Brain pericyte (primary cell): Measurements from ENCODE around the gene RETREG3.
"Not testable (repeated sequence)": the region's sequence is repeated elsewhere in the genome, so short reads cannot be mapped to it uniquely, and the experiment has no call there.

Source experiments
- DNase-seq: peaks from one replicate; pipeline ENCODE4 v3.0.0-alpha.2; 2012; ENCODE audit warnings: low read depth, low spot score

Gene RETREG3

DNA sequence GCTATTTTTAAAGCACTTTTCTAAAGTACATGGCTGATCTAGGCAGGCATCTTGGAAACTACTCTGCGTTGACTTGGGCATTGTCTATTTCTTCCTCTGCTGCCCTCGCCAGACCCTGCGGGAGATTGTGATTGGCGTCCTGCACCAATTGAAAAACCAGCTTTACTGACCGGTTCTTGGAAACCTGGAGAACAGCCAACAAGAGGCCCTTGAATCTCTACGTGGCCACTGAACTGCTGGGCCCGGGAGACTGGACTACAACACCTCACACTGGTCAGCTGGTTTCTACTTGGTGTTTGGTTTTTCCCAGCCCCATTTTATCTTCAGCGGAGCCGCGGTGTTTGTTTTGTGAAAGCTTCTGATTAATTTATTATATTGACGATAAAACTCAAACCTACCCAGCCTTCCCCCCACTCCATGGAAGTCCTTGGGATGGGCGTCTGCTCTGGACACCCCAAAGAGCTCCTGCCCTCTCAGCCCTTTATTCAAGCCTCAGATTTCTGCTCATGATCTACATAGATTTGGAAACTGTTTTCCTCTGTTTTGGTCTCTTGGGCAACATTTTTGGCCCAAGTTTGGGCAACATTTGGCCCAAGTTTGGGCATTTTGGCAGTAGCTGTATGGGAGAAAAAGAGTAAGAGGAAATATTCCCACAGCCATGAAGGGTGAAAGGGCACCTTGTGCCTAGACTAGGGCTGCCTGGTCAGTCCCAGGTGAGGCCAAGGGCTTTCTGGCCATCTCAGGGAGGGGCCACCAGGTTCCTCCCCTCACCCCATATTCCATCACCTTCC lies 37.5 kb downstream of the RETREG3 start:
- DNase-seq, result no peak

- no peak for DNase-seq
Observed at GRCh38 chr17:42568341-42569111, 40.6 kb downstream of the RETREG3 start.

- DNase-seq, result peak; percentile 72
Observed at GRCh38 chr17:42566883-42567573, 42.1 kb downstream of the RETREG3 start, which contains the start of gene MLX. MLX (plus strand) TSS chr17:42567100; CDS start chr17:42567125, 25 bp downstream.

GRCh38 chr17:42566215-42566882 lies 42.8 kb downstream of the RETREG3 start:
- no peak for DNase-seq

- DNase-seq, result no peak
Observed at GRCh38 chr17:42565523-42566214, 43.5 kb downstream of the RETREG3 start.

GRCh38 chr17:42564815-42565522 lies 44.2 kb downstream of the RETREG3 start:
- no peak for DNase-seq

DNA sequence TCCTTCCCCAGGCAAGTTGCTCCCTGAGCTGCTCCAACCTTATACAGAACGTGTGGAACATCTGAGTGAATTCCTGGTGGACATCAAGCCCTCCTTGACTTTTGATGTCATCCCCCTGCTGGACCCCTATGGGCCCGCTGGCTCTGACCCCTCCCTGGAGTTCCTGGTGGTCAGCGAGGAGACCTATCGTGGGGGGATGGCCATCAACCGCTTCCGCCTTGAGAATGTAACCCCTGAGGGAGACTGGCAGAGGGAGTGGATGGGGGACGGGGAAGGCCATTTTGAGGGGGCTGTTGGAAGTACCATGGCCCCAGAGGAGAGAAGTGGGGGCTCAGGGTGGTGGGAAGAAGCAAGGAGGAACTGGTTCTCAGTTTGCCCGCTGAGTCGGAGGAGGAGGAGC lies 45.2 kb downstream of the RETREG3 start:
- no peak for DNase-seq

- no peak for DNase-seq
Observed at GRCh38 chr17:42563543-42563942, 45.6 kb downstream of the RETREG3 start.

- no peak for DNase-seq
Observed at GRCh38 chr17:42563143-42563509, 46.0 kb downstream of the RETREG3 start.

DNA sequence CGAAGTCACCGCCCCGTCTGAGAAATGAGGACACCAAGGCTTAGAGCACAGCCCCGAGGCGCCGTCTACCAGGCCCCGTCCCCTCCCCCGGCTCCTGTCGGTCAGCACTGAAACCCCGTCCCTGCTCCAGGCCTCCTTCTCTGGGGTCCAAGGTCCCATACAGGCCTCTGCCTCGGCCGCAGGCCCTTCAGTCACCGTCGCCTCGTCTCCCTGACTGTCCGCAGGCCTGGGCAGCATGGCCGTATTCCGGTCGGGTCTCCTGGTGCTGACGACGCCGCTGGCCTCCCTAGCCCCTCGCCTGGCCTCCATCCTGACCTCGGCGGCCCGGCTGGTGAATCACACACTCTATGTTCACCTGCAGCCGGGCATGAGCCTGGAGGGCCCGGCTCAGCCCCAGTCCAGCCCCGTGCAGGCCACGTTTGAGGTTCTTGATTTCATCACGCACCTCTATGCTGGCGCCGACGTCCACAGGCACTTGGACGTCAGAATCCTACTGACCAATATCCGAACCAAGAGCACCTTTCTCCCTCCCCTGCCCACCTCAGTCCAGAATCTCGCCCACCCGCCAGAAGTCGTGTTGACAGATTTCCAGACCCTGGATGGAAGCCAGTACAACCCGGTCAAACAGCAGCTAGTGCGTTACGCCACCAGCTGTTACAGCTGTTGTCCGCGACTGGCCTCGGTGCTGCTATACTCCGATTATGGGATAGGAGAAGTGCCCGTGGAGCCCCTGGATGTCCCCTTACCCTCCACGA lies 46.6 kb downstream of the RETREG3 start:
- no peak for DNase-seq

GRCh38 chr17:42561897-42562387 lies 47.2 kb downstream of the RETREG3 start, which contains the start of gene COASY:
COASY (plus strand) TSS chr17:42562148; CDS start chr17:42562623, 475 bp downstream.
- peak; percentile 87 for DNase-seq

- no peak for DNase-seq
Observed at GRCh38 chr17:42560246-42560645, 48.9 kb downstream of the RETREG3 start.

DNA sequence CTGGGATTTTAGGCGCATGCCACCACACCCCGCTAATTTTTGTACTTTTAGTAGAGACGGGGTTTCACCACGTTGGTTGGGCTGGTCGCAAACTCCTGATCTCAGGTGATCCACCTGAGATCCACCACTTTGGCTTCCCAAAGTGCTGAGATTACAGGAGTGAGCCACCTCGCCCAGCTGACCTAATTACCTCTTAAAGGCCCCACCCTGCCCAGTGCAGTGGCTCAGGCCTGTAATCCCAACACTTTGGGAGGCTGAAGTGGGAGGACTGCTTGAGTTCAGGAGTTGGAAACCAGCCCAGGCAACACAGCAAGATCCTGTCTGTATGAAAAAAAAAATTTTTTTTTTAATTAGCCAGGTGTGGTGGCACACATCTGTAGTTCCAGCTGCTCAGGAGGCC lies 50.1 kb downstream of the RETREG3 start:
- DNase-seq, result no peak

- DNase-seq, result not testable (repeated sequence)
Observed at GRCh38 chr17:42555961-42556617, 53.1 kb downstream of the RETREG3 start.

DNA sequence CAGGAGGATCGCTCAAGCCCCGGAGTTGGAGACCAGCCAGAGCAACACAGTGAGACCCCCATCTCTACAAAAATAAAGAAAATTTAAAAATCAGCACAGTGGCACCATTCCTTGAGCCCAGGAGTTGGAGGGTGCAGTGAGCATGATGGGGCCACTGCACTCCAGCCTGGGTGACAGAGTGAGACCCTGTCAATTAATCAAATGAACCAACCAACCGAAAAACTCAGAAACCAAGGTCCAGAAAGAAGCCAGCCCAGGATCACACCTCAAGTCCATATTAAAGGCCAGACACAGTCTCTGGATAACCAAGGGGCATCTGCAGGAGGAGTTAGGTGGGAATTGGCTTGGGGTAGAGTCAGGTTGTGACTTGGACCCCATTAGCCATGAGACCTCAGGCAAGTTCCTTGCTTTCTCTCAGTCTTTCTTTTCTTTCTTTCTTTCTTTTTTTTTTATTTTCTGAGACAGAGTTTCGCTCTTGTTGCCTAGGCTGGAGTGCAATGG lies 54.0 kb downstream of the RETREG3 start:
- DNase-seq, result no peak

DNA sequence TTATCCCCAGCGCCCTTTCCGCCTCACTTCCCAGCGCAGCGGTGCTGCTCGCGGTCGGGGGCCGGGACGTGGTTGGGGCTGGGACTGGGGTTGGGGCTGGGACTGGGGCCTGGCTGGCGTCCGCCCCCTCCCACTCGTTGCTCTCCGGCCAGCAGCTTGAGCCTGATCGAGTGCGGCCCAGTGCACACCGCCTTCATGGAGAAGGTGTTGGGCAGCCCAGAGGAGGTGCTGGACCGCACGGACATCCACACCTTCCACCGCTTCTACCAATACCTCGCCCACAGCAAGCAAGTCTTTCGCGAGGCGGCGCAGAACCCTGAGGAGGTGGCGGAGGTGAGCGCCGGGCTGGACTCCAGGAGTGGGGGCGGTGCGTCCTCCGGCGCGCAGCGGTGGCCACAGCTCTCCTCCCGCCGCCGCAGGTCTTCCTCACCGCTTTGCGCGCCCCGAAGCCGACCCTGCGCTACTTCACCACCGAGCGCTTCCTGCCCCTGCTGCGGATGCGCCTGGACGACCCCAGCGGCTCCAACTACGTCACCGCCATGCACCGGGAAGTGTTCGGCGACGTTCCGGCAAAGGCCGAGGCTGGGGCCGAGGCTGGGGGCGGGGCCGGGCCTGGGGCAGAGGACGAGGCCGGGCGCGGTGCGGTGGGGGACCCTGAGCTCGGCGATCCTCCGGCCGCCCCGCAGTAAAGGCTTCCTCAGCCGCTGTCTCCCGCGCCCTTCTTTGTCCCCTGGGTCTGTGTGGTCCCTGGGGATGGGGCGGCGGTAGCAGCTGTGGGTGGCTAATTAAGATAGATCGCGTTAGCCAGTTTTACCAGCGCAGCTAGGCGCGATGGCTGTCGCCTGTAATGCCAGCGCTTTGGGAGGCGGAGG lies 54.7 kb downstream of the RETREG3 start:
- peak; percentile 63 for DNase-seq

DNA sequence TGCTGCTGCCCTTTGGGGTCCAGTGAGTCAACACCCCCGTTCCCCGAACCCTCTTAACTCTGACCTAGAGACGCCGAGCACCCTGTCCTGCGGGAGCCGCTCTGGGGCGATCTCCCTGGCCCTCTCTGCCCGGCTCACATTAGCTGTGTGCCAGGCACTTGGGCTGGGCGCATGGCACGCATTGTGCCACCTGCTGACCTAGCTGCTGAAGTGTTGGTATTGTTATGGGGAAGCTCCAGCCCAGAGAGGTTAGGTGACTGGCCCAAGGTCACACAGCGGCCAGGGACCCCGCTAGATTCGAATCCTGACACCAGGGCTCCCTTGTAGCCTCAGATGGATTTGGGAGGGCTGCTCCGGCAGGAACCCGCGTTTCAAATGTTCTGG lies 55.3 kb downstream of the RETREG3 start:
- no peak for DNase-seq
